Nephron (organoid): ENCODE results near the gene EIF3I.

ENCODE experiments used
- H3K27ac Mint-ChIP-seq, 3 experiments: 2 replicates each; pipeline ENCODE4 v1.8.0; 2020; ENCODE audit warnings: mixed read lengths in 3 of 3, mild to moderate bottlenecking in 2 of 3, moderate library complexity in 1 of 3
- H3K27me3 Mint-ChIP-seq: 2 replicates; pipeline ENCODE4 v1.8.0; 2021; ENCODE audit warnings: low read depth, mild to moderate bottlenecking, moderate library complexity, mixed read lengths
- H3K36me3 Mint-ChIP-seq: 2 replicates; pipeline ENCODE4 v1.8.0; 2020; ENCODE audit warnings: low read depth, mixed read lengths
- H3K4me1 Mint-ChIP-seq: 2 replicates; pipeline ENCODE4 v1.8.0; 2020; ENCODE audit warnings: mixed read lengths
- H3K4me3 Mint-ChIP-seq, 3 experiments: 2 replicates each; pipeline ENCODE4 v1.8.0; 2020; ENCODE audit warnings: mild to moderate bottlenecking in 3 of 3, mixed read lengths in 3 of 3, moderate library complexity in 2 of 3
- H3K9me3 Mint-ChIP-seq: 2 replicates; pipeline ENCODE4 v1.8.0; 2020; ENCODE audit warnings: mixed read lengths
- CTCF ChIP-seq, 3 experiments: fragments of 200-600 bp; sonication (generic); IDR thresholded peaks; one replicate each; pipeline ENCODE4 v1.5.0; 2021; ENCODE audit warnings: antibody characterized with exemption in 3 of 3; ENCODE audit not compliant: unreplicated experiment in 3 of 3

The EIF3I gene

DNA sequence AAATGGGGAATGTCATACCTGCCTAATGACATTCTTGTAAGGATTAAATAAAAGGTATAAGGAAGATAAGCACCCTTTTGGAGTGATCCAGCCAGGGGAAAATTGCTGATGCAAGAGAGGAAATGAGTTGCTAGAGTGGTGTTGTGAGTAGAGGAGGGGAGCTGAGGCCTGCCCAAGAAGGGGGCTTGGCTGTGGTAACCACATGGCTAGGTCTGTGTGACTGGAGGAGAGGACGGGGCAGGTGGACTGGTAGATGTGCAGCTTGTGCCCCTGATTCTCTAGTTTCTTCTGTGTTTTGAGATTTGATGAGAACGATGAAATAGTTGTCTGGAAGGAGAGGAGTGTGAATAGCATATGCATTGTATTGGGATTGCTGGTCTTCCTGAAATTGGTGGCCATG lies 36.1 kb upstream of the EIF3I start:
- H3K4me3 Mint-ChIP-seq, result no peak overlapping the region
- H3K27me3 Mint-ChIP-seq, result no peaks in the 10 kb centered on the region
- H3K9me3 Mint-ChIP-seq, result no peaks in the 10 kb centered on the region
- no peak overlapping the region for H3K27ac Mint-ChIP-seq
- no peak for TF ChIP-seq CTCF (IDR thresholded peaks at IDR 0.05; ENCODE audit: unreplicated experiment in 3 of 3)
- H3K36me3 Mint-ChIP-seq, result peaks cover 74% of the 10 kb centered on the region
- peaks cover 27% of the 10 kb centered on the region for H3K4me1 Mint-ChIP-seq

DNA sequence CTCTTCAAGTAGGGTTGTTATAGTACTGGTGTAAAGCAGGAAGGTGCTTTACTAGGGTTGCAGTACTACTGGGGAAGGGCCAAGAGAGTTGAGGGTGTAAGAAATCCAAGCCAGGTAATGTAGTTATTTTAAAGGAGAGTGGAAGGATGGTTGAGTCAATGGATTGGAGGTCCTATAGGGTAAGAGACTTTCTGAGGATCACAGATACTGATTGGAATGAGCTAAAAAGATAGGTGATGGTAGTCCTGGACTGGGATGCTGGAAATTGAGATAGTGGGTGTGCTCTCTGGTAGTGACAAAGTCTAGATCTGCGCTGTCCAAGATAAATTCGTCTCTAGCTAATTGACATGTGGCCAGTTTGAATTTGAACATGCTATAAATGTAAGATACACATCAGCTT lies 35.7 kb upstream of the EIF3I start:
- Mint-ChIP-seq H3K4me1 (peaks cover 23% of the 10 kb centered on the region), H3K4me3 (no peak overlapping the region), H3K27ac (no peak overlapping the region), H3K27me3 (no peaks in the 10 kb centered on the region), H3K36me3 (peaks cover 74% of the 10 kb centered on the region), H3K9me3 (no peaks in the 10 kb centered on the region)
- no peak for TF ChIP-seq CTCF (IDR thresholded peaks at IDR 0.05; ENCODE audit: unreplicated experiment in 3 of 3)

DNA sequence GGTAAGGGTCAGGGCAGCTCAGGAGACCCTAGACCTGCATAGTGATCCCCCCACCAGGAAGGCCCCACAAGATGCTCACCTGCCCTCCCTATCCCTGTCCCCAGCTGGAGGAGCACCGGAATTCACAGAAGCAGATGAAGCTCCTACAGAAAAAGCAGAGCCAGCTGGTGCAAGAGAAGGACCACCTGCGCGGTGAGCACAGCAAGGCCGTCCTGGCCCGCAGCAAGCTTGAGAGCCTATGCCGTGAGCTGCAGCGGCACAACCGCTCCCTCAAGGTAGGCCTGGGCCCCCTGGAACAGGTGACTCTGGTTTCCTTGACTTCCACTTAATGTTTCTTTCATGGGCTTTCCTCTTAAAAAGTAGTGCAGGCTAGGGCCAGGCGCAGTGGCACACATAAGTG lies 34.4 kb upstream of the EIF3I start:
- peaks cover 20% of the 10 kb centered on the region for H3K4me1 Mint-ChIP-seq
- no peak overlapping the region for H3K4me3 Mint-ChIP-seq
- no peak overlapping the region for H3K27ac Mint-ChIP-seq

DNA sequence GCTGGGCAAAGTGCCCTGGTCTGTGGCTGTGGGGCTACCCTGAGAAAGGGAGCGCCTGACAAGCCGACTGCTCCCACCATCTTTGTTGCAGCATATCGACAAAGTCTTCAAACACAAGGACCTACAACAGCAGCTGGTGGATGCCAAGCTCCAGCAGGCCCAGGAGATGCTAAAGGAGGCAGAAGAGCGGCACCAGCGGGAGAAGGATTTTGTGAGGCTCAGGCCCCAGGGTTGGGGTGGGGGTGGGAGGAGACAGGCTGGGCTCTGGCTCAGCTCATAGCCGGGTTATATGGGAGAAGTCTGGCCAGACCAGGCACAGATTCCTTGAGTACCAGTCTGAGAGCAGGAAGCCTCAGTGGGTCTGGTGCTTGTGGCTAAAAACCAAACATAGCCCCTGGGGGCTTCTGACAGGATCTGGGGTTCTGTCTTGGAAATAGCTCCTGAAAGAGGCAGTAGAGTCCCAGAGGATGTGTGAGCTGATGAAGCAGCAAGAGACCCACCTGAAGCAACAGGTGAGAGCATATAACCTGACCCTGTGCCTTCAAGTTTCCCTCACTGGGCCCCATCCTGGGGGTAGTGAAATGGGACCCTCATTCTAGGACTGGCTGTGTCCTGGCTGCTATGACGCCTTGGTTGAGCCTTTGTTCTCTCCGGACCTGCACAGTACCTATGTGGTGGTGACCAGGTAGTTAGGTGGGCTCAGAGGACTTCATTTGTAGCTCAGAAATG lies 29.8 kb upstream of the EIF3I start:
- H3K27me3 Mint-ChIP-seq, result no peaks in the 10 kb centered on the region

More for the DNA sequence above, 34.4 kb upstream of the EIF3I start:
- Mint-ChIP-seq H3K27me3 (no peaks in the 10 kb centered on the region), H3K36me3 (peaks cover 74% of the 10 kb centered on the region), H3K9me3 (no peaks in the 10 kb centered on the region)
- no peak for TF ChIP-seq CTCF (IDR thresholded peaks at IDR 0.05; ENCODE audit: unreplicated experiment in 3 of 3)

DNA sequence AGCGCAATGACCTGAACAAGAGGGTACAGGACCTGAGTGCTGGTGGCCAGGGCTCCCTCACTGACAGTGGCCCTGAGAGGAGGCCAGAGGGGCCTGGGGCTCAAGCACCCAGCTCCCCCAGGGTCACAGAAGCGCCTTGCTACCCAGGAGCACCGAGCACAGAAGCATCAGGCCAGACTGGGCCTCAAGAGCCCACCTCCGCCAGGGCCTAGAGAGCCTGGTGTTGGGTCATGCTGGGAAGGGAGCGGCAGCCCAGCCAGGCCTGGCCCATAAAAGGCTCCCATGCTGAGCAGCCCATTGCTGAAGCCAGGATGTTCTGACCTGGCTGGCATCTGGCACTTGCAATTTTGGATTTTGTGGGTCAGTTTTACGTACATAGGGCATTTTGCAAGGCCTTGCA lies 27.2 kb upstream of the EIF3I start:
- H3K36me3 Mint-ChIP-seq, result peaks cover 51% of the 10 kb centered on the region
- no peaks in the 10 kb centered on the region for H3K9me3 Mint-ChIP-seq
- no peak for TF ChIP-seq CTCF (IDR thresholded peaks at IDR 0.05; ENCODE audit: unreplicated experiment in 3 of 3)
- H3K27ac Mint-ChIP-seq, result no peak overlapping the region
- H3K4me1 Mint-ChIP-seq, result peaks cover 17% of the 10 kb centered on the region
- H3K27me3 Mint-ChIP-seq, result no peaks in the 10 kb centered on the region
- H3K4me3 Mint-ChIP-seq, result no peak overlapping the region

More for the DNA sequence above, 29.8 kb upstream of the EIF3I start:
- Mint-ChIP-seq H3K36me3 (peaks cover 72% of the 10 kb centered on the region), H3K27ac (no peak overlapping the region), H3K4me1 (peaks cover 3% of the 10 kb centered on the region), H3K4me3 (no peak overlapping the region), H3K9me3 (no peaks in the 10 kb centered on the region)
- TF ChIP-seq CTCF (IDR thresholded peaks at IDR 0.05; ENCODE audit: unreplicated experiment in 3 of 3), result no peak

- Mint-ChIP-seq H3K36me3 (peaks cover 46% of the 10 kb centered on the region), H3K27ac (no peak overlapping the region), H3K4me3 (no peak overlapping the region), H3K9me3 (no peaks in the 10 kb centered on the region), H3K4me1 (peaks cover 21% of the 10 kb centered on the region), H3K27me3 (no peaks in the 10 kb centered on the region)
- no peak for TF ChIP-seq CTCF (IDR thresholded peaks at IDR 0.05; ENCODE audit: unreplicated experiment in 3 of 3)
Observed at GRCh38 chr1:32195531-32195930, 26.7 kb upstream of the EIF3I start.
